ENCODE results near the gene MMP24.
A peak's percentile ranks its signal among the peaks of the same experiment; 100 is the strongest.
"Not testable (repeated sequence)": the region's sequence is repeated elsewhere in the genome, so short reads cannot be mapped to it uniquely, and the experiment has no call there.

Gene MMP24

DNA sequence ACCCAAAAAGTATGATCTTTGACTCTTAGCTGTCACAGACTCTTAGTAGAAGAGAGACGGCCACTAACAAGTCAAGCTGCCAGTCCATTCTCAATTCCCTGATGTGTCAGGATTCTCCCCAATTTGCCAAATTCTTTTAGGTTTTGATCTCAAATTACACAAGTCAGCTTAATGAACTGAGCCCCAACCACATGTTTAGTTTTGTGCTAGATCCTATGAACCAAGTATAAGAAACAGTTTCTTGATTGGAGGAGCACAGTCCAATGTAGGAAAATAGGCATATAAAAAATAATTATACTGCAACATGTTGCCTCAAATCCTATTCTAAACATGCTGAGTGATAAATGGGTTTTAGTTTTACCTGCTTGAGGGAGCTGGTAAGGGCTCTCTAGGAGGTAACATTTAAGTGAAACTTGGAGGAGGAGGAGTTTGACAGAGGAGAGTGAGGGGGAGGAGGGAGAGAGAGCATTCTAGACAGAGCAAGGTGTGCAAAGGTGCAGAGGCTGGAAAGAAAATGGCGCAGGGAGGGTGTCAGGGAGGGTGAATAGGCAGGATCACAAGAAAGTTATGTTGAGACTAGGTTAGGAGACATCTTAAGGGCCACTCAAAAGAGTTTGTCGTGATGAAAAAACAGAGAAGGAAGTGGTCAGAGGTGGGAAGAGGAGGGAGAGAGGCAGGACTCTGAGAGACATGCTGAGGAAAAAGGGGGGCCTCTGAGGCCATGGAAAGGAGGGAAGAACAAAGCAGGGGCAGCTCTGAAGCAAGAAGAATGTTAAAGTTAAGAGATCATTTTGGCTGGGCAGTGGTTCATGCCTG, 88.5 kb downstream of the MMP24 start:
- Histone ChIP-seq H3K4me1 (peaks cover 3% of the 10 kb centered on the region), H3K27me3 (ENCODE audit: control insufficient read depth, insufficient read depth, low read length) (no peaks in the 10 kb centered on the region), H3K79me2 (no peaks in the 10 kb centered on the region), H3K27ac (no peak overlapping the region), H3K4me2 (ENCODE audit: low read length) (no peak overlapping the region), H3K36me3 (ENCODE audit: control insufficient read depth, insufficient read depth, low read length) (no peaks in the 10 kb centered on the region), H3K9ac (no peak overlapping the region), H3K4me3 (ENCODE audit: low read depth, low read length) (no peak overlapping the region), H2AFZ (no peak overlapping the region), H3K9me3 (ENCODE audit: control insufficient read depth, low read length) (no peaks in the 10 kb centered on the region)
- TF ChIP-seq, protein P1, sequence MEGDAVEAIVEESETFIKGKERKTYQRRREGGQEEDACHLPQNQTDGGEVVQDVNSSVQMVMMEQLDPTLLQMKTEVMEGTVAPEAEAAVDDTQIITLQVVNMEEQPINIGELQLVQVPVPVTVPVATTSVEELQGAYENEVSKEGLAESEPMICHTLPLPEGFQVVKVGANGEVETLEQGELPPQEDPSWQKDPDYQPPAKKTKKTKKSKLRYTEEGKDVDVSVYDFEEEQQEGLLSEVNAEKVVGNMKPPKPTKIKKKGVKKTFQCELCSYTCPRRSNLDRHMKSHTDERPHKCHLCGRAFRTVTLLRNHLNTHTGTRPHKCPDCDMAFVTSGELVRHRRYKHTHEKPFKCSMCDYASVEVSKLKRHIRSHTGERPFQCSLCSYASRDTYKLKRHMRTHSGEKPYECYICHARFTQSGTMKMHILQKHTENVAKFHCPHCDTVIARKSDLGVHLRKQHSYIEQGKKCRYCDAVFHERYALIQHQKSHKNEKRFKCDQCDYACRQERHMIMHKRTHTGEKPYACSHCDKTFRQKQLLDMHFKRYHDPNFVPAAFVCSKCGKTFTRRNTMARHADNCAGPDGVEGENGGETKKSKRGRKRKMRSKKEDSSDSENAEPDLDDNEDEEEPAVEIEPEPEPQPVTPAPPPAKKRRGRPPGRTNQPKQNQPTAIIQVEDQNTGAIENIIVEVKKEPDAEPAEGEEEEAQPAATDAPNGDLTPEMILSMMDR (IDR thresholded peaks at IDR 0.05) = no peak

DNA sequence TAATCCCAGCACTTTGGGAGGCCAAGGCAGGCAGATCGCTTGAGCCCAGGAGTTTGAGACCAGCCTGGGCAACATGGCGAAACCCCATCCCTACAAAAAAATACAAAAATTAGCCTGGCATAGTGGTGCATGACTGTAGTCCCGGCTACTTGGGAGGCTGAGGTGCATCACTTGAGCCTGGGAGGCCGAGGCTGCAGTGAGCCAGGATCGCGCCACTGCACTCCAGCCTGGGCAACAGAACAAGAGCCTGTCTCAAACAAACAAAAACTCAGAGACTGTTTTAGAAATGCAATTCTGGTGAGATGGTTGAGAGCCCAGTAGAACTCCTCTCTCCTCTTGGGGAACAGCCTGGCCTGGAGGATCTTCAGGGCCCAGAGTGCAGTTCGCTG, 89.1 kb downstream of the MMP24 start:
- not testable (repeated sequence) for H3K27ac ChIP-seq; H3K79me2 ChIP-seq; H3K4me3 ChIP-seq (ENCODE audit: low read depth, low read length); H2AFZ ChIP-seq; H3K36me3 ChIP-seq (ENCODE audit: control insufficient read depth, insufficient read depth, low read length); H3K27me3 ChIP-seq (ENCODE audit: control insufficient read depth, insufficient read depth, low read length); H3K9me3 ChIP-seq (ENCODE audit: control insufficient read depth, low read length); H3K4me1 ChIP-seq; H3K9ac ChIP-seq; H3K4me2 ChIP-seq (ENCODE audit: low read length)

DNA sequence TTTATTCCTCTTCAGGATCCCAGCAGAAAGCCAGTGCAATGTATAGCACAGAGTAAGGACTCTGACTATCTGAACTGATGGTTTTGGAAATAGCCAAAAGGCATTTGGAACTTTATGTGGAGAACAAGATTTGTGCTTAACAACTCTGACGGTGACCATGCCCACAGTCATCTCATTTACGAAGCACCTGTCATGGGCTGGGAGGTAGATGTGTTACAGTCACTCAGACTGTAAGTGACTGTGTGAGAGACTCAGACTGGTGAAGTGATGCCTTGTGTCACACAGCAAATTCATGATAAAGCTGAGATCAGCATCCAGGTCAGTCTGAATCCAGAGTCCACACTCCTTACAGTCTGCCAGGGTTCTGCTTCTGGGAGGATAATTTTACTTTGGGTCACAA, 89.6 kb downstream of the MMP24 start:
- Histone ChIP-seq H3K9ac (no peak overlapping the region), H3K27me3 (ENCODE audit: control insufficient read depth, insufficient read depth, low read length) (no peaks in the 10 kb centered on the region), H3K27ac (no peak overlapping the region), H3K4me2 (ENCODE audit: low read length) (no peak overlapping the region), H3K4me3 (ENCODE audit: low read depth, low read length) (no peak overlapping the region), H3K36me3 (ENCODE audit: control insufficient read depth, insufficient read depth, low read length) (no peaks in the 10 kb centered on the region), H3K79me2 (no peaks in the 10 kb centered on the region), H3K4me1 (peaks cover 3% of the 10 kb centered on the region), H3K9me3 (ENCODE audit: control insufficient read depth, low read length) (no peaks in the 10 kb centered on the region), H2AFZ (no peak overlapping the region)
- TF ChIP-seq, protein P1 (IDR thresholded peaks at IDR 0.05) = no peak

DNA sequence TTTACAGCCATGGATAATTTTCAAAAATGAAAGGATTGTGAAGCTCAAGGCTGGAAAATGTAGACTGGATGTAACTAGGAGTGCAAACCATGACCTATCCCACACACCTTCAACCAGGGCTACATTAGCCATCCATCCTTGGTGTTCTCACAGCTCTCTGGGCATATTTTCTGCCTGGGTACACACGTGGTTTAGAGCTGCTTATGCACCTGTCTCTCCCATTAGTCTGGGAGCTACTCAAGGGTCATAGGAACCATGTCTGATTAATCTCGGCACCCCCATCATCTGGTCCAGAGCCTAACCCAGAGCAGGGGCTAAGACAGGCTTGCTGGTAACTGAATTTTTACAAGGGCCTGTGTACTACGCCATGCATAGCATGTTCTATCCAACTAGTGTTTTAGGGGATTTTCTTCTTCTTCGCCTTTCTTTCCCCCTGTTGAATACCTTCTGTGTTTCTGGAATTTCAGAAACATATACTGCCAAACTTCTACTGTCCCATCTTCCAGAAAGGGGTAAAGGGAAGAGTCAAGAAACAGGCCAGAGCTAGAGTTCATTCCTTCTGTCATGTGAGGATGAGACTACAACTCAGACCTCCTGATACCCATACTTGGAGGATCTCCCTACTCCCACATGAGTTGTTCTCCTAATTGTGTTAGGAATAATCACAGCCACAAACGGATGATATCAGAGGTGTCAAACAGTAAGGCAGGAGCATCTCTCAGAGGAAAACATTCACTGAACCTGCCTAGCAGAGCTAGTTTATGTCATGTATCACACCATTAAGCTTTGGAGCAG, 91.1 kb downstream of the MMP24 start:
- Histone ChIP-seq H3K4me1 (peaks cover 3% of the 10 kb centered on the region), H3K9ac (no peak overlapping the region), H2AFZ (no peak overlapping the region), H3K36me3 (ENCODE audit: control insufficient read depth, insufficient read depth, low read length) (no peaks in the 10 kb centered on the region), H3K27ac (peak overlapping the region; percentile 5), H3K27me3 (ENCODE audit: control insufficient read depth, insufficient read depth, low read length) (no peaks in the 10 kb centered on the region), H3K4me2 (ENCODE audit: low read length) (peak overlapping the region; percentile 9), H3K9me3 (ENCODE audit: control insufficient read depth, low read length) (no peaks in the 10 kb centered on the region), H3K4me3 (ENCODE audit: low read depth, low read length) (no peak overlapping the region), H3K79me2 (no peaks in the 10 kb centered on the region)
- TF ChIP-seq, protein P1 (IDR thresholded peaks at IDR 0.05) = no peak

DNA sequence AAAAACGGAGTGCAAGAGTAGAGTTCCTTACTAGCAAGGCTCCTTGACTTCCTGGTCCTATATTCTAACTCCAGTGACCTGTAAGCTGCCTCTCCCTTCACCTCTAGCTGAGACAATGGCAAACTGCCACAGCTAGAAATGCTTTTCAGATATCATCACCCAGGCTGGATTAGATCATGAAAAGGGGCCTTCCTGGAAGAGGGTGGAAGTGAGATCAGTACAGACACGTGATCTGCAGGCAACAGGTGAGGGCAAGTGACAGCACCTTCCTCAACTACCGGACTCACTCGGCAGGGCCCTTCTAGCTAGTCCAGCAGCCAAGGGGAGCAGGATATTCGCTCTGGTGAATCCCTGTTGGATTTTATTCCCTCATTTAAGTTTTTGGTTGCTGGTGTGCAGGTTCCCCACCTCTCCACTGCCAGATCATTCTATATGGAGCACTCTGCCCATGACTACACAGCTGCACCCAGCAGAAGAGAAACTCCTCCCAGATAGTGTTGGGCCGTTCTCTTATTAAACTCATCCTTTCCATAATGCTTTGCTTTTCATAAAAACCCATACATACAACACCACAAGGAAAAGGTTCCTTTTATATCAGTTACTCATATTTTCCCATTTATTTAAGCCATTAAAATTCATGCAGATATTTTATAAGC, 92.1 kb downstream of the MMP24 start:
- peaks cover 1% of the 10 kb centered on the region for H3K79me2 ChIP-seq
- H2AFZ ChIP-seq = no peak overlapping the region
- no peaks in the 10 kb centered on the region for H3K36me3 ChIP-seq (ENCODE audit: control insufficient read depth, insufficient read depth, low read length)
- TF ChIP-seq, protein P1 (IDR thresholded peaks at IDR 0.05) = no peak
- peak overlapping the region; percentile 9 for H3K4me2 ChIP-seq (ENCODE audit: low read length)
- H3K27me3 ChIP-seq (ENCODE audit: control insufficient read depth, insufficient read depth, low read length) = no peaks in the 10 kb centered on the region
- H3K9me3 ChIP-seq (ENCODE audit: control insufficient read depth, low read length) = no peaks in the 10 kb centered on the region
- H3K9ac ChIP-seq = no peak overlapping the region
- H3K4me3 ChIP-seq (ENCODE audit: low read depth, low read length) = no peak overlapping the region
- peak overlapping the region; percentile 5 for H3K27ac ChIP-seq
- peaks cover 3% of the 10 kb centered on the region for H3K4me1 ChIP-seq
